Measurements from ENCODE around the gene SLC44A3.

DNA sequence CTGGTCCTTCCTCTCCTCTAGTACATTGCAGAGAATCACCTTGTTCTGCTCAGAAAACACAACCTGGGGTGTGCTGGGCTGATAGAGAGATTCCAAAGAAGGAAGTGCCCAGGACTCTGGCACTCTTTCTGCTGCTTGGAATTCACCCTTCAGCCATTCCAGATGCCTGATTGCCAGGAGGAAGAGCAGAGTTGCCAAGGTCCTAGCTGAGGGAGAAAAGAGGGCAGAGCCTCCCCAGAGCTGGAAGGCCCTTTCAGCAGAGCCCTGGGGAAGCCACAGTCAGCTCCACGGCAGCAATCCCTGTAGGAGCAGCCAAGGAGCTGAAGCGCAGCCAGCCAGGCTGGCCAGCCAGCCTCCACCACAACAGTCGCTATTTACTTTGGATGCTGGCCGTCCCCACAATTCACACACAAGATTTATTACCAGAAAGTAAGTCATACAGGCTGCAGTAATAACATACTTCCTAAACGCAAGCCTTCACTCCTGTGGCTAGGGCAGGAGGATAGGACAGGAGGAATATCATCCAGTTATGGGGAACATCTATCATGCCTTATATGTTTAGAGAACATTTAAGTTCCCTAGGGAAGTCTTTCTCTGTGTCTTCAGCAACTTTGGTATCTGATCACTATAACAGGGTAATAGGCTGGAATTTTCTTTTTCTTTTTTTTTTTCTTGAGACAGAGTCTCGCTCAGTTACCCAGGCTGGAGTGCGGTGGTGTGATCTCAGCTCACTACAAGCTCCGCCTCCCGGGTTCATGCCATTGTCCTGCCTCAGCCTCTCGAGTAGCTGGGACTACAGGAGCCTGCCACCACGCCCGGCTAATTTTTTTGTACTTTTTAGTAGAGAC lies 36.6 kb upstream of the SLC44A3 start:
- TF ChIP-seq, protein P1, sequence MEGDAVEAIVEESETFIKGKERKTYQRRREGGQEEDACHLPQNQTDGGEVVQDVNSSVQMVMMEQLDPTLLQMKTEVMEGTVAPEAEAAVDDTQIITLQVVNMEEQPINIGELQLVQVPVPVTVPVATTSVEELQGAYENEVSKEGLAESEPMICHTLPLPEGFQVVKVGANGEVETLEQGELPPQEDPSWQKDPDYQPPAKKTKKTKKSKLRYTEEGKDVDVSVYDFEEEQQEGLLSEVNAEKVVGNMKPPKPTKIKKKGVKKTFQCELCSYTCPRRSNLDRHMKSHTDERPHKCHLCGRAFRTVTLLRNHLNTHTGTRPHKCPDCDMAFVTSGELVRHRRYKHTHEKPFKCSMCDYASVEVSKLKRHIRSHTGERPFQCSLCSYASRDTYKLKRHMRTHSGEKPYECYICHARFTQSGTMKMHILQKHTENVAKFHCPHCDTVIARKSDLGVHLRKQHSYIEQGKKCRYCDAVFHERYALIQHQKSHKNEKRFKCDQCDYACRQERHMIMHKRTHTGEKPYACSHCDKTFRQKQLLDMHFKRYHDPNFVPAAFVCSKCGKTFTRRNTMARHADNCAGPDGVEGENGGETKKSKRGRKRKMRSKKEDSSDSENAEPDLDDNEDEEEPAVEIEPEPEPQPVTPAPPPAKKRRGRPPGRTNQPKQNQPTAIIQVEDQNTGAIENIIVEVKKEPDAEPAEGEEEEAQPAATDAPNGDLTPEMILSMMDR (conservative IDR thresholded peaks at IDR 0.05; ENCODE audit: low read depth in 2 of 2): no peak
- TF ChIP-seq EZH2phosphoT487 (IDR thresholded peaks at IDR 0.05; ENCODE audit: unreplicated experiment): no peak
- no peak for TF ChIP-seq JUNB (IDR thresholded peaks at IDR 0.05; ENCODE audit: unreplicated experiment)
- no peak for TF ChIP-seq EZH2 (IDR thresholded peaks at IDR 0.05; ENCODE audit: low read depth, unreplicated experiment)
- no peak for TF ChIP-seq POLR2AphosphoS5 (IDR thresholded peaks at IDR 0.05; ENCODE audit: low read depth)
- TF ChIP-seq, protein P2, sequence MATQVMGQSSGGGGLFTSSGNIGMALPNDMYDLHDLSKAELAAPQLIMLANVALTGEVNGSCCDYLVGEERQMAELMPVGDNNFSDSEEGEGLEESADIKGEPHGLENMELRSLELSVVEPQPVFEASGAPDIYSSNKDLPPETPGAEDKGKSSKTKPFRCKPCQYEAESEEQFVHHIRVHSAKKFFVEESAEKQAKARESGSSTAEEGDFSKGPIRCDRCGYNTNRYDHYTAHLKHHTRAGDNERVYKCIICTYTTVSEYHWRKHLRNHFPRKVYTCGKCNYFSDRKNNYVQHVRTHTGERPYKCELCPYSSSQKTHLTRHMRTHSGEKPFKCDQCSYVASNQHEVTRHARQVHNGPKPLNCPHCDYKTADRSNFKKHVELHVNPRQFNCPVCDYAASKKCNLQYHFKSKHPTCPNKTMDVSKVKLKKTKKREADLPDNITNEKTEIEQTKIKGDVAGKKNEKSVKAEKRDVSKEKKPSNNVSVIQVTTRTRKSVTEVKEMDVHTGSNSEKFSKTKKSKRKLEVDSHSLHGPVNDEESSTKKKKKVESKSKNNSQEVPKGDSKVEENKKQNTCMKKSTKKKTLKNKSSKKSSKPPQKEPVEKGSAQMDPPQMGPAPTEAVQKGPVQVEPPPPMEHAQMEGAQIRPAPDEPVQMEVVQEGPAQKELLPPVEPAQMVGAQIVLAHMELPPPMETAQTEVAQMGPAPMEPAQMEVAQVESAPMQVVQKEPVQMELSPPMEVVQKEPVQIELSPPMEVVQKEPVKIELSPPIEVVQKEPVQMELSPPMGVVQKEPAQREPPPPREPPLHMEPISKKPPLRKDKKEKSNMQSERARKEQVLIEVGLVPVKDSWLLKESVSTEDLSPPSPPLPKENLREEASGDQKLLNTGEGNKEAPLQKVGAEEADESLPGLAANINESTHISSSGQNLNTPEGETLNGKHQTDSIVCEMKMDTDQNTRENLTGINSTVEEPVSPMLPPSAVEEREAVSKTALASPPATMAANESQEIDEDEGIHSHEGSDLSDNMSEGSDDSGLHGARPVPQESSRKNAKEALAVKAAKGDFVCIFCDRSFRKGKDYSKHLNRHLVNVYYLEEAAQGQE (IDR thresholded peaks at IDR 0.05; ENCODE audit: unreplicated experiment): no peak

Measured in GM23338 (cell line).